ENCODE data around the gene FAM72D. TPM values are rescaled to one million over a fixed set of nuclear protein-coding genes. Genes with fewer than 3 reads are reported as not detected.
"Not testable (repeated sequence)": the region's sequence is repeated elsewhere in the genome, so short reads cannot be mapped to it uniquely, and the experiment has no call there.

The FAM72D gene
- total and polyA plus RNA-seq, 10 of the 15 experiments (the other 5 are each of a cell fraction or from before 2014, with no cell fraction given): 4.3 to 27.5 (median 13.9) TPM

DNA sequence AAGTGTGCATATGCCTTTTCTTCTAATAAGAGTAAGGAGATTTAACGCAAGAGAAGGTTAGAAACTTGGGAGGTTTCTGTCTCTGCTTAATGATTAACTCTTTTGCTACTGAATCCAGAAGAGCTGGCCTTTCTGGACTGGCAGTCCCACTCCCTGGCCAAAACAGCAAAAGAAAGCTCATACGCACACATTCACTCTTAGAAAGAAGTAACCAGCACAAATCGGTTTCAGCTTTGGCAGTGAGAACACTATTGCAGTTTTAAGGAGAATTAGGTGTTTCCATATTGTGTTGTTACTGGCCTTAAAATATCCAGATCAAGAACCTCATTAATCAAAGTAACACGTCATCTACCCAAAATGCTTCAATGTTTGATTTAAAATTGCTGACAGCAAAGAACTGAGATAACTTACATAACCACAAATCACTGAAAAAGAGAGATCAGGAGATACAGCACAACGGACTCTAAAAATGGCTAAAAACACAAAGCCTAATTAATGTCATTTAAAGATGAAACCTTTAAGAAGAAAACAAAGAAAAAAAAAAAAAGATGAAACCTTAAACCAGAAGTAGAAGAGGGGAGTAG is 16.9 kb upstream of the FAM72D start:
- H3K9me3 ChIP-seq (replicated peaks; ENCODE audit: control insufficient read depth, insufficient read depth, low read length); H3K9ac ChIP-seq (ENCODE audit: control insufficient read depth, insufficient read depth, low read length); SMC1A ChIA-PET (ENCODE audit: uncharacterized antibody, unreplicated experiment); H3K36me3 ChIP-seq (ENCODE audit: control insufficient read depth in 2 of 2, insufficient read depth in 2 of 2, low read length in 1 of 2); POLR2A ChIA-PET; H3K4me3 ChIP-seq; intact Hi-C loops (cut with micrococcal nuclease; ENCODE audit: unreplicated experiment); BruUV-seq (replicated peaks); H3K79me2 ChIP-seq (ENCODE audit: control insufficient read depth, insufficient read depth, low read length); in situ Hi-C loops (cut with MboI); FAIRE-seq; RAD21 ChIA-PET (ENCODE audit: unreplicated experiment); CTCF ChIA-PET; DNase-seq (ENCODE audit: low read depth, low spot score); H3K4me1 ChIP-seq (ENCODE audit: control insufficient read depth, insufficient read depth, low read length); ATAC-seq; H4K20me1 ChIP-seq (ENCODE audit: control insufficient read depth, insufficient read depth); H3K4me2 ChIP-seq (ENCODE audit: control insufficient read depth, insufficient read depth); H3K27me3 ChIP-seq (replicated peaks in 1 of 2; ENCODE audit: control insufficient read depth in 2 of 2, insufficient read depth in 2 of 2, low read length in 1 of 2); H3K27ac ChIP-seq (ENCODE audit: control insufficient read depth, insufficient read depth); H2AFZ ChIP-seq (ENCODE audit: control insufficient read depth, low read depth, low read length): not testable (repeated sequence)
- no CpG with 5 or more reads among the region's 5 CpGs for whole genome bisulfite sequencing (ENCODE audit: insufficient coverage, insufficient replicate concordance, low lambda C conversion rate, missing lambda C conversion rate)

DNA sequence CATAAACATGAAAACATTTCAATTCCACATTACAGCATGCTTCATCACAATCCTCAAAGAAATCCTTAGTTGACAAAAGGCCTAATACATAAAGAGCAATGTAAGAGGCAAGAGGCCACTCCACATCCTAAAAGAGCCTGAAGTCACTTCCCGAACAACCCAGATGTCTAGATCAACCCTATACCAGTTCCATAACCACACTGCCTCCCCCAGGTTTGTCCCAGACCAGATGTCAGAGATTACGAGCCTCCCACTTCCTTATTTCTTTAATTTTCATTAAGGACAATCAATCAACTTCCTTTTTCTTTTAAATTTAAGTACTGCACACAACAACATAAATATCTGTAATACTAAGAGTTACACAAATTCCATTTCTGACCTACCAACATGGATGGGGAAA is 16.0 kb upstream of the FAM72D start:
- H3K4me2 ChIP-seq (ENCODE audit: control insufficient read depth, insufficient read depth); H3K36me3 ChIP-seq (ENCODE audit: control insufficient read depth in 2 of 2, insufficient read depth in 2 of 2, low read length in 1 of 2); ATAC-seq; H3K27me3 ChIP-seq (replicated peaks in 1 of 2; ENCODE audit: control insufficient read depth in 2 of 2, insufficient read depth in 2 of 2, low read length in 1 of 2); H4K20me1 ChIP-seq (ENCODE audit: control insufficient read depth, insufficient read depth); H3K79me2 ChIP-seq (ENCODE audit: control insufficient read depth, insufficient read depth, low read length); H3K9ac ChIP-seq (ENCODE audit: control insufficient read depth, insufficient read depth, low read length); H3K27ac ChIP-seq (ENCODE audit: control insufficient read depth, insufficient read depth); H3K9me3 ChIP-seq (replicated peaks; ENCODE audit: control insufficient read depth, insufficient read depth, low read length); H2AFZ ChIP-seq (ENCODE audit: control insufficient read depth, low read depth, low read length); in situ Hi-C loops (cut with MboI); POLR2A ChIA-PET; SMC1A ChIA-PET (ENCODE audit: uncharacterized antibody, unreplicated experiment); BruUV-seq (replicated peaks); H3K4me1 ChIP-seq (ENCODE audit: control insufficient read depth, insufficient read depth, low read length); DNase-seq (ENCODE audit: low read depth, low spot score); FAIRE-seq; RAD21 ChIA-PET (ENCODE audit: unreplicated experiment); H3K4me3 ChIP-seq; intact Hi-C loops (cut with micrococcal nuclease; ENCODE audit: unreplicated experiment); CTCF ChIA-PET: not testable (repeated sequence)
- WGBS (ENCODE audit: insufficient coverage, insufficient replicate concordance, low lambda C conversion rate, missing lambda C conversion rate): 84% methylated on average over 2 of the region's 2 CpGs

DNA sequence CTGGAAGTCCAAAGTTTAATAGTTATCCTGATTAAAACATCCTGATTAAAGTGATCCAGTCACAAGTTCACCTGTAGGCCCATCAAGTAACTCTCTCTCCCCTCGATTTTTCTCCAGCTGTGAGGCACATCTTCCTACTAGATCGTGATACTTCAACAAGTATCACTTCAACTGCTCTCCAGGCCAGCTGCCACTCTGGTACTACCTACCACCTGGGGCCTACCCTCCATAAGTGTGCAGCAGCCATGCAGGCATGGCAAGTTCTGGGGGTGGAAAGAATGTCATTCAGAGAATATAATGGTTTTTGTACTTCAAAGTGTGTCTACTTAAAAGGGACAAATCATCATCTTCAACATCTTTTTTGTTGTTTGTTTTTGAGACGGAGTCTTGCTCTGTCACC is 15.6 kb upstream of the FAM72D start:
- CTCF ChIA-PET; SMC1A ChIA-PET (ENCODE audit: uncharacterized antibody, unreplicated experiment): not testable (repeated sequence)

DNA sequence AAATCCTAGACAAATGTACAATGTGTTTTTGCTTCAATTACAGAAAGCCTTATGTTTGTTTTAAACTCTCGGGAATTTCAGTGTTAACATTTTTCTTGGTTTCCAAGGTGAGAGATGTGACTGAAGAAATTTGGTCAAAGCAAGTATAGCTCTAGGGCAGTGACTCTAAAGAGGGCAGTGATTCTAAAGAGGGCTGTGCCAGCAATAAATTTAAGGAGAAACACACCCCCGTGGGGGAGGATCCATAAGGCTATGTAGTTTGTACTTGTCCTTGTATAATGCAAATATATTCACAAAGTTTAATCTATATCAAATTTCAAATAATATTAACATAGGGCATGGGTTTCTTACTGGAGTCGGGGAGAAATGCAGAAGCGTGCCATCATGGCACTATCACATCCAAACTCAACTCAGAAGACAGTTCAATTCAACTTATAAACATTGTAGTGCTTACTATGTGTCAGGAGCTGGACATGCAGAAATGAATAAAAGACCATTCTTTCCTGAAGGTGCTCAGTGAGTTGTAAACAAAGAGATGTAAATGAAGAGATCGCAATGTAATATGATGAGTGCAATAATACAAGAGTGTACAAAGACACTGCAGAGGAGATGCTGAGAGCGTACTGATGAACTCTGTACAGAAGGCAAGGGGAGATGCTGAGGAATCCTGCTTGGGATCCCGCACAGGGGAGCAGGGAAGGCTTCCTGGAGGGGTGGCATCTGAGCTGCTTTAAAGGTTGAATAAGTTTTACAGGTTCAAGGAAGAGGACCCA is 13.1 kb upstream of the FAM72D start:
- BruUV-seq (replicated peaks); DNase-seq (ENCODE audit: low read depth, low spot score); CTCF ChIA-PET; POLR2A ChIA-PET; SMC1A ChIA-PET (ENCODE audit: uncharacterized antibody, unreplicated experiment); H3K79me2 ChIP-seq (ENCODE audit: control insufficient read depth, insufficient read depth, low read length); FAIRE-seq; H3K4me3 ChIP-seq; in situ Hi-C loops (cut with MboI); H4K20me1 ChIP-seq (ENCODE audit: control insufficient read depth, insufficient read depth); intact Hi-C loops (cut with micrococcal nuclease; ENCODE audit: unreplicated experiment); H3K9me3 ChIP-seq (replicated peaks; ENCODE audit: control insufficient read depth, insufficient read depth, low read length); H3K36me3 ChIP-seq (ENCODE audit: control insufficient read depth in 2 of 2, insufficient read depth in 2 of 2, low read length in 1 of 2); ATAC-seq; H2AFZ ChIP-seq (ENCODE audit: control insufficient read depth, low read depth, low read length); H3K27ac ChIP-seq (ENCODE audit: control insufficient read depth, insufficient read depth); H3K4me2 ChIP-seq (ENCODE audit: control insufficient read depth, insufficient read depth); RAD21 ChIA-PET (ENCODE audit: unreplicated experiment); H3K27me3 ChIP-seq (replicated peaks in 1 of 2; ENCODE audit: control insufficient read depth in 2 of 2, insufficient read depth in 2 of 2, low read length in 1 of 2); H3K9ac ChIP-seq (ENCODE audit: control insufficient read depth, insufficient read depth, low read length); H3K4me1 ChIP-seq (ENCODE audit: control insufficient read depth, insufficient read depth, low read length): not testable (repeated sequence)
- WGBS (ENCODE audit: insufficient coverage, insufficient replicate concordance, low lambda C conversion rate, missing lambda C conversion rate): 97% methylated on average over 3 of the region's 7 CpGs

More for the DNA sequence above, 15.6 kb upstream of the FAM72D start:
- ATAC-seq; H3K27me3 ChIP-seq (replicated peaks in 1 of 2; ENCODE audit: control insufficient read depth in 2 of 2, insufficient read depth in 2 of 2, low read length in 1 of 2); H3K4me3 ChIP-seq; H2AFZ ChIP-seq (ENCODE audit: control insufficient read depth, low read depth, low read length); intact Hi-C loops (cut with micrococcal nuclease; ENCODE audit: unreplicated experiment); DNase-seq (ENCODE audit: low read depth, low spot score); RAD21 ChIA-PET (ENCODE audit: unreplicated experiment); H3K36me3 ChIP-seq (ENCODE audit: control insufficient read depth in 2 of 2, insufficient read depth in 2 of 2, low read length in 1 of 2); POLR2A ChIA-PET; H3K4me2 ChIP-seq (ENCODE audit: control insufficient read depth, insufficient read depth); H3K4me1 ChIP-seq (ENCODE audit: control insufficient read depth, insufficient read depth, low read length); H3K79me2 ChIP-seq (ENCODE audit: control insufficient read depth, insufficient read depth, low read length); H4K20me1 ChIP-seq (ENCODE audit: control insufficient read depth, insufficient read depth); in situ Hi-C loops (cut with MboI); FAIRE-seq; H3K9ac ChIP-seq (ENCODE audit: control insufficient read depth, insufficient read depth, low read length); H3K9me3 ChIP-seq (replicated peaks; ENCODE audit: control insufficient read depth, insufficient read depth, low read length); H3K27ac ChIP-seq (ENCODE audit: control insufficient read depth, insufficient read depth); BruUV-seq (replicated peaks): not testable (repeated sequence)
- WGBS (ENCODE audit: insufficient coverage, insufficient replicate concordance, low lambda C conversion rate, missing lambda C conversion rate): 71% methylated on average over 2 of the region's 3 CpGs

Data from GM12878 (cell line).